ENCODE measurements around the gene ATP9A.

GRCh38 chr20:51767867-51768758 lies at the start of gene ATP9A:
- TF ChIP-seq EZH2 (IDR thresholded peaks at IDR 0.05; ENCODE audit: borderline replicate concordance, low read length), result no peak
- TF ChIP-seq, protein P1, sequence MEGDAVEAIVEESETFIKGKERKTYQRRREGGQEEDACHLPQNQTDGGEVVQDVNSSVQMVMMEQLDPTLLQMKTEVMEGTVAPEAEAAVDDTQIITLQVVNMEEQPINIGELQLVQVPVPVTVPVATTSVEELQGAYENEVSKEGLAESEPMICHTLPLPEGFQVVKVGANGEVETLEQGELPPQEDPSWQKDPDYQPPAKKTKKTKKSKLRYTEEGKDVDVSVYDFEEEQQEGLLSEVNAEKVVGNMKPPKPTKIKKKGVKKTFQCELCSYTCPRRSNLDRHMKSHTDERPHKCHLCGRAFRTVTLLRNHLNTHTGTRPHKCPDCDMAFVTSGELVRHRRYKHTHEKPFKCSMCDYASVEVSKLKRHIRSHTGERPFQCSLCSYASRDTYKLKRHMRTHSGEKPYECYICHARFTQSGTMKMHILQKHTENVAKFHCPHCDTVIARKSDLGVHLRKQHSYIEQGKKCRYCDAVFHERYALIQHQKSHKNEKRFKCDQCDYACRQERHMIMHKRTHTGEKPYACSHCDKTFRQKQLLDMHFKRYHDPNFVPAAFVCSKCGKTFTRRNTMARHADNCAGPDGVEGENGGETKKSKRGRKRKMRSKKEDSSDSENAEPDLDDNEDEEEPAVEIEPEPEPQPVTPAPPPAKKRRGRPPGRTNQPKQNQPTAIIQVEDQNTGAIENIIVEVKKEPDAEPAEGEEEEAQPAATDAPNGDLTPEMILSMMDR (IDR thresholded peaks at IDR 0.05; ENCODE audit: low read length), result no peak
